Activated naive CD4-positive, alpha-beta T cell treated with anti-CD3 and anti-CD28 coated beads for 36 hours (primary cell): ENCODE data around the gene NEDD4L. TPM values are rescaled to one million over a fixed set of nuclear protein-coding genes. Genes with fewer than 3 reads are reported as not detected.

Source experiments
- CTCF ChIA-PET: fragments of 350-600 bp; sonication (Branson Sonifier 250); formaldehyde crosslinking; loops from one replicate; lab custom pipeline; 2021; ENCODE audit warnings: antibody characterized with exemption; lab: Charles Lee
- DNase-seq: peaks from one replicate; pipeline ENCODE4 v3.0.0-alpha.2; 2020
- H3K27ac Mint-ChIP-seq: one replicate; pipeline ENCODE4 v1.8.0; 2021; ENCODE audit warnings: mild to moderate bottlenecking, mixed read lengths
- H3K27me3 Mint-ChIP-seq: one replicate; pipeline ENCODE4 v1.8.0; 2021; ENCODE audit warnings: low read depth, mixed read lengths
- H3K36me3 Mint-ChIP-seq: one replicate; pipeline ENCODE4 v1.8.0; 2021; ENCODE audit warnings: low read depth, mixed read lengths
- H3K4me1 Mint-ChIP-seq: one replicate; pipeline ENCODE4 v1.8.0; 2021; ENCODE audit warnings: low read depth, mixed read lengths
- H3K4me3 Mint-ChIP-seq: one replicate; pipeline ENCODE4 v1.8.0; 2021; ENCODE audit warnings: mild to moderate bottlenecking, moderate library complexity, mixed read lengths
- H3K9me3 Mint-ChIP-seq: one replicate; pipeline ENCODE4 v1.8.0; 2021; ENCODE audit warnings: mixed read lengths
- intact Hi-C: fragments of 100-400 bp; cut with micrococcal nuclease; formaldehyde crosslinking; loops from one replicate; pipeline ENCODE4 v1.15.1; 2023
- total RNA-seq, 2 experiments: library from RNA; stranded (reverse); gene quantifications; one replicate each; pipeline ENCODE4 v1.2.3, GENCODE V29; 2021

NEDD4L gene
- total RNA-seq, 2 experiments from 2014 or later = 5.3 to 5.6 TPM

- Mint-ChIP-seq H3K4me1 (peaks cover 16% of the 10 kb centered on the region), H3K9me3 (no peaks in the 10 kb centered on the region), H3K36me3 (no peaks in the 10 kb centered on the region), H3K4me3 (peak overlapping the region; percentile 80), H3K27ac (no peak overlapping the region), H3K27me3 (no peaks in the 10 kb centered on the region)
- intact Hi-C loops = loop anchor here (10.0 kb wide), 2 partner anchors 569 to 571 kb away; partner anchors contain the start of gene NARS1
- CTCF ChIA-PET = interaction anchor here (1.1 to 1.4 kb wide), 3 partner anchors 13 to 126 kb away, joined by 3 to 5 read pairs (median 3); no protein-coding TSS in a partner anchor
- no peak for DNase-seq
These were observed 152.1 kb downstream of the NEDD4L start for GRCh38 chr18:58196164-58196563.

GRCh38 chr18:58196881-58197872 lies 153.2 kb downstream of the NEDD4L start:
- no peak for DNase-seq
- intact Hi-C loops = loop anchor here (10.0 kb wide), 2 partner anchors 568 to 572 kb away; partner anchors contain the start of gene NARS1
- Mint-ChIP-seq H3K9me3 (no peaks in the 10 kb centered on the region), H3K4me3 (no peak overlapping the region), H3K27ac (no peak overlapping the region), H3K36me3 (no peaks in the 10 kb centered on the region), H3K27me3 (no peaks in the 10 kb centered on the region), H3K4me1 (peaks cover 16% of the 10 kb centered on the region)
- CTCF ChIA-PET = no interaction called here

GRCh38 chr18:58201268-58201667 lies 157.2 kb downstream of the NEDD4L start:
- Mint-ChIP-seq H3K4me1 (peaks cover 5% of the 10 kb centered on the region), H3K27me3 (no peaks in the 10 kb centered on the region), H3K4me3 (no peak overlapping the region), H3K27ac (no peak overlapping the region), H3K36me3 (no peaks in the 10 kb centered on the region), H3K9me3 (no peaks in the 10 kb centered on the region)
- CTCF ChIA-PET = no interaction called here
- DNase-seq = no peak
- intact Hi-C loops = no loop called here

- H3K27ac Mint-ChIP-seq = no peak overlapping the region
- intact Hi-C loops = no loop called here
- no peak for DNase-seq
- H3K9me3 Mint-ChIP-seq = no peaks in the 10 kb centered on the region
- CTCF ChIA-PET = interaction anchor here (0.7 kb wide), 1 partner anchor 283 kb away, joined by 3 read pairs; no protein-coding TSS in a partner anchor
- no peaks in the 10 kb centered on the region for H3K27me3 Mint-ChIP-seq
- no peak overlapping the region for H3K4me3 Mint-ChIP-seq
- H3K36me3 Mint-ChIP-seq = no peaks in the 10 kb centered on the region
- H3K4me1 Mint-ChIP-seq = no peaks in the 10 kb centered on the region
These were observed 158.0 kb downstream of the NEDD4L start for GRCh38 chr18:58201733-58202730.

GRCh38 chr18:58204776-58205442 lies 160.9 kb downstream of the NEDD4L start:
- Mint-ChIP-seq H3K27me3 (no peaks in the 10 kb centered on the region), H3K9me3 (no peaks in the 10 kb centered on the region), H3K4me3 (no peak overlapping the region), H3K36me3 (no peaks in the 10 kb centered on the region), H3K4me1 (peaks cover 1% of the 10 kb centered on the region), H3K27ac (no peak overlapping the region)
- DNase-seq = no peak
- CTCF ChIA-PET = interaction anchor here (0.6 to 1.2 kb wide), 4 partner anchors 23 to 1103 kb away, joined by 3 read pairs; no protein-coding TSS in a partner anchor
- intact Hi-C loops = no loop called here

- Mint-ChIP-seq H3K36me3 (no peaks in the 10 kb centered on the region), H3K9me3 (no peaks in the 10 kb centered on the region), H3K27me3 (no peaks in the 10 kb centered on the region), H3K4me3 (no peak overlapping the region), H3K4me1 (peaks cover 1% of the 10 kb centered on the region), H3K27ac (no peak overlapping the region)
- intact Hi-C loops = no loop called here
- CTCF ChIA-PET = interaction anchor here (0.6 to 1.2 kb wide), 3 partner anchors 22 to 1103 kb away, joined by 3 read pairs; no protein-coding TSS in a partner anchor
- no peak for DNase-seq
These were observed 161.6 kb downstream of the NEDD4L start for GRCh38 chr18:58205443-58206160.

DNA sequence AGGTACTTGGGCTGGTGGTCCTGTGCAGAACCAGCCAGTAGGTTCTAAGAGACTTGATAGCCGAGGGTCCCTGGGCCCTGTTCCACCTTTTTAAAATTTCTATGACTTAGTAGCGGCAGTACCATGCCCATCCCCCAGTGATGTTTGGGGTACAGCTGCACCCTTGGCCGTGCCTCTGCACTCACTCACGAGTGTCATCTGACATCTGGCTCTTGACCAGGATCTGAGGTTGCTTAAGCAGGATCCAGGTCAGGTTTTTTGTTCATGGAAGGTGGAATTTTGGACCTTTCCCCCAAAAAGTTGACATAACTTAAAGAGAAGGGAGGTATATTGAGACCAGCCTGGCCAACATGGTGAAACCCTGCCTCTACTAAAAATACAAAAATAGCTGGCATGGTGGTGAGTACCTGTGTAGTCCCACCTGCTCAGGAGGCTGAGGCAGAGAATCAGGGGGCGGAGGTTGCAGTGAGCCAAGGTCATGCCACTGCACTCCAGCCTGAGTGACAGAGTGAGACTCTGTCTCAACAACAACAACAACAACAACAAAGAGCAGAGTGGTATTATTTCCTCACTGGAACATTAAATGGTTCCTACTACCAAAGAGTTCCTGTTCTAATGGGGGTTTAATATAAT lies 163.6 kb downstream of the NEDD4L start:
- intact Hi-C loops = no loop called here
- Mint-ChIP-seq H3K27ac (no peak overlapping the region), H3K36me3 (no peaks in the 10 kb centered on the region), H3K4me1 (peaks cover 1% of the 10 kb centered on the region), H3K9me3 (no peaks in the 10 kb centered on the region), H3K27me3 (no peaks in the 10 kb centered on the region), H3K4me3 (no peak overlapping the region)
- no peak for DNase-seq
- CTCF ChIA-PET = no interaction called here

GRCh38 chr18:58208207-58208932 lies 164.3 kb downstream of the NEDD4L start:
- H3K9me3 Mint-ChIP-seq = no peaks in the 10 kb centered on the region
- no peaks in the 10 kb centered on the region for H3K27me3 Mint-ChIP-seq

DNA sequence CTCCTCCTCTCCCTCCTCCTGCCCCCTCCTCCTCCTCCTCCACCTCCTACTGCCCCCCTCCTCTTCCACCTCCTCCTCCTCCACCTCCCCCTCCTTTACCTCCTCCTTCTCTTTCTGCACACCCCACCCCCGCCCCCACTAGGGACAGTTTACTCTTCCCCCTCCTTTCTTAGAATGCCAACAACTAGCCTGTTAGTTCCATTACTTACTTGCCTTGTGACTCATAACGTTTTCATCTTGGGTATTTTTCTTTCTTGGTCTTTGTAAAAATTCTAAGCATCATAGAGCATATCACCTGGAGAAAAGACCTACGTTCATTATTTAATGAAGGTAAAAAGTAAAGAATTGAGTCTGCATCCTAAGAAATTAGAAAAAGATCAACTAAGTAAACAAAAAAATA lies 165.3 kb downstream of the NEDD4L start:
- no peaks in the 10 kb centered on the region for H3K36me3 Mint-ChIP-seq
- H3K4me1 Mint-ChIP-seq = peaks cover 13% of the 10 kb centered on the region
- H3K9me3 Mint-ChIP-seq = no peaks in the 10 kb centered on the region
- intact Hi-C loops = no loop called here
- CTCF ChIA-PET = no interaction called here
- no peak overlapping the region for H3K4me3 Mint-ChIP-seq
- H3K27me3 Mint-ChIP-seq = no peaks in the 10 kb centered on the region
- H3K27ac Mint-ChIP-seq = no peak overlapping the region
- no peak for DNase-seq

More at GRCh38 chr18:58208207-58208932, 164.3 kb downstream of the NEDD4L start:
- Mint-ChIP-seq H3K4me1 (peaks cover 4% of the 10 kb centered on the region), H3K27ac (no peak overlapping the region), H3K36me3 (no peaks in the 10 kb centered on the region), H3K4me3 (no peak overlapping the region)
- CTCF ChIA-PET = no interaction called here
- DNase-seq = no peak
- intact Hi-C loops = no loop called here

GRCh38 chr18:58211510-58211909 lies 167.5 kb downstream of the NEDD4L start:
- H3K36me3 Mint-ChIP-seq = no peaks in the 10 kb centered on the region
- no peak overlapping the region for H3K27ac Mint-ChIP-seq
- intact Hi-C loops = no loop called here
- H3K4me1 Mint-ChIP-seq = peaks cover 13% of the 10 kb centered on the region
- CTCF ChIA-PET = no interaction called here
- no peak overlapping the region for H3K4me3 Mint-ChIP-seq
- no peaks in the 10 kb centered on the region for H3K27me3 Mint-ChIP-seq
- DNase-seq = no peak
- no peaks in the 10 kb centered on the region for H3K9me3 Mint-ChIP-seq
